Activated T-cell treated with anti-CD3 and anti-CD28 coated beads, Interleukin-2, amount 50 U/mL, for 48 hours (primary cell): ENCODE data around the gene PAAF1.
A peak's percentile ranks its signal among the peaks of the same experiment; 100 is the strongest.
"Not testable (repeated sequence)": the region's sequence is repeated elsewhere in the genome, so short reads cannot be mapped to it uniquely, and the experiment has no call there.

Source experiments
- DNase-seq, 2 experiments: peaks; one replicate each; pipeline ENCODE4 v3.0.0-alpha.2; 2020

PAAF1 gene

GRCh38 chr11:73888244-73888643, 11.4 kb downstream of the PAAF1 start:
- no peak for DNase-seq

GRCh38 chr11:73889019-73889418, 12.2 kb downstream of the PAAF1 start:
- DNase-seq = no peak

DNA sequence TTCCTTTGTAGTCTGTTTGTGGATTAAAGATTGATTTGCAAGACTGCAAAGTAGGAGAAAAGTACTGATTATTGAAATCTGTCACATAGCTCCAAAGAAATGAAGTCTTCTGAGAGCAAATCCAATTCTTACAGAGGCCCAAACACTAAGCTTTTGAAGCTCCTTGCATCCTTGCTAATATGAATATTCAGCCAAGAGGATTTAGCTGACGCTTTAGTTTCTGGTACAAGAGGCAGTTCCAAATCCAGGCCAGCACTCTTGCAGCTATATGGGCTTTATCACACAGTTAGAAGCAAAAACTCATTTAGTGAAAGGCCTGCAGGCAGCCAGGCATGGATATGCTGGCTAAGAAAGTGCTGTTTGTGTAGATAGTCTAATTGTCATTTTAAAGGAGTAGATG, 12.7 kb downstream of the PAAF1 start:
- DNase-seq = no peak

- DNase-seq = no peak
Observed at GRCh38 chr11:73893041-73893440, 16.2 kb downstream of the PAAF1 start.

- no peak for DNase-seq
Observed at GRCh38 chr11:73894725-73895335, 18.0 kb downstream of the PAAF1 start.

GRCh38 chr11:73902303-73902702, 25.5 kb downstream of the PAAF1 start:
- no peak for DNase-seq

DNA sequence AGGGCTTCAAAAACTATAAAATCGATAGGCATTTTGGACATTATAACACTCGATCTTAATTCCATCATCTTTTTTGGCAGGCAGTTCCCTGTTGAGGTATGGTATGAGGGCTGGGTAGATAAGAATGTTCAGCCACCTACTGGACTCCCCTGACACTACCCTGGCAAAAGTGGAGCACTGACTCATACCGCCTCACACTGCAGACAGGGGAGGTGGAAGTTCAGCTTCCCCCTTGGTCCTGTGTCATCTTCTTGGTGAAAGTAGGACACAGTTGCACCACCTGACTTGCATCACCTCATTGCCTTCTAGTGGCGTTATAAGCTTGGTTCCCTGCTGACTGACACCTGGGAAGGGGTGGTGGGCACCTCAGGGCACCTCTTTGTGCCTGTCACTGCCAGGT, 30.4 kb downstream of the PAAF1 start:
- DNase-seq = peak; percentile 21 to 29

- DNase-seq = no peak
Observed at GRCh38 chr11:73912026-73912425, 35.2 kb downstream of the PAAF1 start.

DNA sequence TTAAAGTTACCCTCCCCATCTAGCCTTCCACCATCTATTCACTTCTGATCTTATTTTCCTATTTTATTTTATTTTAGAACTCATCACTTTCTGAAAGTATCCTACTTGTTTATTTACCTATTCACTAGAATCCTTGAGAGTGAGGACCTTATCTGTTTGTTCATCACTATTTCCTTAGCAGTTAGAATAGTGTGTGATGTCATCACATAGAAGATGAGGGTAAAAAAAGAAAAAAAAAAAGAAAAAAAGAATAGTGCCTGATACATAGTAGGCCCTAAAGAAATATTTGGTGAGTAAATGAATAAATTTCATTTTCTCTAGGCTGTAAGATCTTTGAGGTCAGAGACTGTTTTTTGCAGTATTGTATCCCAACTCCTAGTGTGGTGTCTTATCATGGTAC, 36.7 kb downstream of the PAAF1 start:
- DNase-seq = no peak

DNA sequence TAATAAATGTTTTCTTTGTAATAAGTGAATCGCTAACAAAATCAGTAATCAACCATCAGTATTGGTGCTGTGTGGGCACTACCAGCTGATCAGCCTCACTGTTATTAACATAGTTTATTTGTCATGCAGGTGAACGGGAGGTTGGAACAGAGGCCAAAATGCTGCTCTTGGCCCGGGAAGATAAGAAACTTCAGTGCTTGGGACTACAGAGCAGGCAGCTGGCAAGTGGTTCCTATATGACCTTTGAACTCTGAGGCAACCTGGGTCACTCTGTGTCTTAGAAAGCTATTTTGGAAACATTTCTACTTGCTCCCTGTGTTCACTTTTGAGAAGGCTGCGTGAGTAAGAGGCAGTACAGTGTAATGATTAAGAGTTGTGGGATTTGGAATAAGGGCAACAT, 37.5 kb downstream of the PAAF1 start:
- DNase-seq = no peak

DNA sequence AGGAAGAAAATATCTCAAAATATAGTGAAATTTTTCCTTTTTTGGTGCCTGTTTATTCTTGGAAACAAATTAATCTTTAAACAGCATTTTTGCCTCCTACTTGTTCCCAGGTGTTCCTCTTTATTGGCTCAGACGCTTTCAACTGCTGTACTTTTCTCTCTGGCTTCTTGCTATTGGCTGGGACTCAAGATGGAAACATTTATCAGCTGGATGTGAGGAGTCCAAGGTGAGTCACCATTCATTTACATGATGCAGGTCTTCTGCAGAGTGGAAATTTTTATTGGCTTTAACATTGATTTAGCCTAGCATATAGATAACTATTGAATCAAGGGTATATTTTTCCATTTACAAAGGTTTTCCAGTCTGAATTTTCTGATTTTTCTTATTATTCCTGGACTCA, 39.6 kb downstream of the PAAF1 start:
- DNase-seq = no peak

DNA sequence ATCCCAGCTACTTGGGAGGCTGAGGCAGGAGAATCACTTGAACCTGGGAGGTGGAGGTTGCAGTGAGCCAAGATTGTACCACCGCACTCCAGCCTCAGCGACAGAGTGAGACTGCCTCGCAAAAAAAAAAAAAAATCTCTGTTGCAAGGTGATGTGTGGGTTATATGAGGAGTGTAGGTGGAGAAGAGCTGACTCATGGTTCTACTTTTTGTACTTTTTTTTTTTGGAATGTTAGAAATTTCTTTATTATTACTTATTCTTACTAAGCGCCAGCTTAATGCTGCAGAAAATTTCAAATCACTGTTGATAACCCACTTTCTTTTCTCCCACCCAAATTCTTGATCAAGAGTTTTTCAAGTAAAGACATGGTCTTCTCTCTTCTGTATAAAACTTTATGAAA, 44.4 kb downstream of the PAAF1 start:
- no peak for DNase-seq

GRCh38 chr11:73929388-73929787, 52.6 kb downstream of the PAAF1 start:
- DNase-seq = no peak

DNA sequence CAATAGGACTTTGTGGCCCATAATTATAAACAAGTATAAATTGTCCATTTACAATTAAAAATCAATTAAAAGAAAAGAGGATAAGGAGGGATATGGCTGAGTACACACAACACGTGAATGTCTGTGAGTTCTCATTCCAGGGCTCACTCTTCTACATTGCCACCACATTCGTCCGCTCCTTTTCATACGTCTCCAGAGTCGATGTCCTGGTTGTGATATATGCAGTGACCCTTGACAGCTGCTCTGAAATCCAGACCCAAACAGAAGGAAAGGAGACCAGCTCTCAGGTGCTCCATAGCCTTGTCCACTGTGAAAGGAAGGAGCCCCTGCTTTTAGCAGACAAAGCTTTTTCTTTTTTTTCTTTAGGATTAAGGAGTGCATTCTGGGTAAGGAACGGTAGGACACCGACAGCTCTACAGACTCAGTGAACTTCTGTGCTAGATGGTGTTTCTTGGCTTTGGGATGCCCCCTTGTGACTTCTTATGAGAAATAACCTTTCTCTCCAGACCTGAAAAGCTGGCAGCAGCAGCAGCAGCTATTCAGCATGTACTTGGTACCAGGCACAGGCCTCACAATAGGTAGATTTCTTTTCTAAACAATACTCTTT, 54.3 kb downstream of the PAAF1 start:
- DNase-seq = no peak

DNA sequence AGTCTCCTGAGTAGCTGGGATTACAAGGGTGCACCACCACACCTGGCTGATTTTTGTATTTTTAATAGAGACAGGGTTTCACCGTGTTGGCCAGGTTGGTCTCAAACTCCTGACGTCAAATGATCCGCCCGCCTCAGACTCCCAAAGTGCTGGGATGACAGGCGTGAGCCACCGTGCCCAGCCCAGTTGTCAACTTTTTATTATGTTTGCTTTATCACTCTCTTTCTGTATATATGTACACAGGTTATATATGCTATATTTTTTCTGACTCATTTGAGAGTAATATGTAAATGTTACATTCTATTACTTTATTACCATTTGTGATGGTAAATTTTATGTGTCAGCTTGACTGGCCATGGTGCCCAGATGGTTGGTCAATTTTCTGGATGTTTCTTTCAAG, 55.2 kb downstream of the PAAF1 start:
- no peak for DNase-seq

DNA sequence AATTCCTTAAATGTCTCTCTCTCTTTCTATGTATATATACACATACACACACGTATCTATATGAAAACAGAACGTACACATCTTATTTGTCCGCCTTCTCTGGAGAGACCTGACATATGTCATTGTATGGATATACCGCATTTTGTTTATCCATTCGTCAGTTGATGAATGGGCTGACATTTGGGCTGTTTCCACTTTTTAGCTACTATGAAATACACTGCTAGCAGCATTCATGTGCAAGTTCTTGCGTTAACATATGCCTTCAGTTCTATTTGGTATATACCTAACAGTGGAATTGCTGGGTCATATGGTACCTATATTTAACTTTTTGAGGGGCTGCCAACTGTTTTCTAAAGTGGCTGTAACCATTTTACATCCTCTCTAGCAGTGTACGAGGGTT, 56.0 kb downstream of the PAAF1 start:
- DNase-seq = no peak

GRCh38 chr11:73936047-73936446, 59.2 kb downstream of the PAAF1 start:
- DNase-seq = not testable (repeated sequence)

DNA sequence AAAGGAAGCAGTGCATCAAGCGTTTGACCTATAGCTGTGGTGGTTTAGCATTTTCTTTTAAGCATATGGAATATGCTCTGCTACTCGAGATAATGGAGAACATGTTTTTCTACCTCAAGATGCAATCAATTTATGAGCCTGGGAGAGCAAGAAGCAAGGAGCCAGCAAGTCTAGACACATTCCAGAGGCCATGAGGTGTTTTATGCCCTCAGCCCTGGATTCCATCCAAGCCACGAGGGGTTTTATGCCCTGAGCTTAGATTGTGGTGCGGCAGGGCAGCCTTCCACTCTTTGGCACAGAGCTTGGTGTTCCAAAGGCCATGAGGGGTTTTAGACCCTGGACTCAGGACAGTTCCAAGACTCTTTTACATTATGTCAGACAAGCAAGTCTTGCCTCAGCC, 62.3 kb downstream of the PAAF1 start:
- no peak for DNase-seq

GRCh38 chr11:73940801-73941570, 64.2 kb downstream of the PAAF1 start:
- DNase-seq = no peak

DNA sequence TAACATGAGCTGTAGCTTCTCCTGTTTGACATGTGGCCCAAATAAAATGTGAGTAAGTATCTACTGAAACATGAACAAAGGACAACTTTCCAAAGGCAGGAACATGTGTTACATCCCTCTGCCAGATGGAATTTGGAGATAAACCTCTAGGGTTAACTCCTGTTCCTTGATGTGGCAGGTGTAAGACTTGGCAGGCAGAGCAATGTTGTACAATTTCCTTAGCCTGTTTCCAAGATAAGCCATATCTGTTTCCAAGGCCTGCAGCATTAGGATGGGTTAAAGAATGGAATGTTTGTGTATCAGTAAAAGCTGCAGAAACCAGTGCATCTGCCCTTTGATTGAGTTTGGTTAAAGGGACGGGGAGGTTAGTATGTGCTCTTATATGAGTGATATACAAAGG, 65.2 kb downstream of the PAAF1 start:
- DNase-seq = no peak

GRCh38 chr11:73944085-73944484, 67.3 kb downstream of the PAAF1 start:
- no peak for DNase-seq

GRCh38 chr11:73944901-73945300, 68.1 kb downstream of the PAAF1 start:
- DNase-seq = no peak

- no peak for DNase-seq
Observed at GRCh38 chr11:73945396-73945795, 68.6 kb downstream of the PAAF1 start.

- DNase-seq = no peak
Observed at GRCh38 chr11:73946798-73947458, 70.1 kb downstream of the PAAF1 start.
